Measurements from ENCODE around the gene MFSD11. TPM values are rescaled to one million over a fixed set of nuclear protein-coding genes. Genes with fewer than 3 reads are reported as not detected.
A peak's percentile ranks its signal among the peaks of the same experiment; 100 is the strongest.
"Not testable (repeated sequence)": the region's sequence is repeated elsewhere in the genome, so short reads cannot be mapped to it uniquely, and the experiment has no call there.

MFSD11 gene
- polyA plus RNA-seq, 5 donors, result 27.7 to 38.5 (median 30.9) TPM

DNA sequence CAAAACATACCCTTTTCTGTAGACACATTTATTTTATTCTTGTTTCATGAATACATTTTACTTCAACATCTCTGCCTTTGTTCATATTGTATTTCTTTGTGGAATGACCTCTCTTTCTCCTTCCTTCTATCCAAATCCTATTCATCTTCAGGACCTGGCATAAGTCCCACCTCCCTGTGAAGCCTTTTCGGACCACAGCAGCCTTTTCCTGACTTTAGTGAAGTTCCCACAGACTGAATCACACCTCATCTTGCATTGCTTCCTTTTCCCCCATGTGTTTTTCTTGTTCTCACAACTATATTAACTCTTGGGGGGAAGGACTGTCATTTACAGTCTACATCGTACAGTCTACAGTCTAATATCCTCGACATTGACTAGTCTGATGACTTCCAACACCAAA is 58.2 kb downstream of the MFSD11 start:
- DNase-seq, result no peak

DNA sequence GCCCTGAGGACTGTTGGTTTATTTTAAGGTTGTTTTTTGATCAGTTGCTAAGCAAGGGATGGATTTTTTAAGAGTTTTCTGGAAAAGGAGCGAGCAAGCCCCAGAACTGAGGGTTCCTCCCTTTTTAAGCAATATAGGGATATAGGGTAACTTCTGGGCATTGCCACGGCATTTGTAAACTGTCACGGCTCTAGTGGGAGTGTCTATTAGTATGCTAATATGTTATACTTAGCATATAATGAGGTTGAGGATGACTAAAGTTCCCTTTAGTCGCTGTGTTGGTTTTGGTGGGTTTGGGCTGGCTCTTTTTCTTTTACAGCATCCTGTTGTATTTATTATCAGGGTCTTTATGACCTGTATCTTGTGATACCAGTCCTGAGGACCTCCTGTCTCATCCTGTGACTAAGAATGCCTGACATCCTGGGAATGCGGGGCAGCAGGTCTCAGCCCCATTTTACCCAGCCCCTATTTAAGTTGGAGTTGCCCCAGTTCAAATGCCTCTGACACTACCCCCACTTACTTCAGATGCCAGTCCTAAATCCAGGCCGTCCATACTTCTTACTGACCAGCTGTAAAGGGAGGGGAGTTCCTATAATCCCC is 59.4 kb downstream of the MFSD11 start:
- no peak for DNase-seq

DNA sequence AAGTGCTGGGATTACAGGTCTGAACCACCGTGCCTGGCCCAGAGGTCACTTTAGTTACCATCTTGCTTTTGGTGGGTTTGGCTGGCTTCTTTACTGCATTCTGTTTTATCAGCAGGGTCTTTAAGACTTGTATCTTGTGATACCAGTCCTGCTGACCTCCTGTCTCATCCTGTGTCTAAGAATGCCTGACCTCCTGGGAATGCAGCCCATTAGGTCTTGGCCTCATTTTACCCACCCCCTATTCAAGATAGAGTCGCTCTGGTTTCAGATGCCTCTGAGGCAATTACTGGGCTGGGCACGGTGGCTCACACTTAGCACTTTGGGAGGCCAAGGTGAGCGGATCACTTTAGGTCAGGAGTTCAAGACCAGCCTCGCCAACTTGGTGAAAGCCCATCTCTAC is 63.8 kb downstream of the MFSD11 start:
- no peak for DNase-seq

DNA sequence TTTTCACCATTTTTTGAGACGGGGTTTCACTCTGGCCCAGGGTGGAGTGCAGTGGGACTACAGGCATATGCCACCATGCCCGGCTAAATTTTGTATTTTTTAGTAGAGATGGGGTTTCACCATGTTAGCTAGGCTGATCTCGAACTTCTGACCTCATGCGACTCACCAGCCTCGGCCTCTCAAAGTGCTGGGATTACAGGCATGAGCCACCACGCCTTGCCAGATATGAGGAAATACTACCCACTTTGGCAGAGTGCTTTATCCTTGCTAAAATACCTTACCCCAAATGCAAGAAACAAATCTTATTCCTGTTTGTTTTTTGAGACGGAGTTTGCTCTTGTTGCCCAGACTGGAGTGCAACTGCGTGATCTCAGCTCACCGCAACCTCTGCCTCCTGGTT is 67.4 kb downstream of the MFSD11 start:
- no peak for DNase-seq

DNA sequence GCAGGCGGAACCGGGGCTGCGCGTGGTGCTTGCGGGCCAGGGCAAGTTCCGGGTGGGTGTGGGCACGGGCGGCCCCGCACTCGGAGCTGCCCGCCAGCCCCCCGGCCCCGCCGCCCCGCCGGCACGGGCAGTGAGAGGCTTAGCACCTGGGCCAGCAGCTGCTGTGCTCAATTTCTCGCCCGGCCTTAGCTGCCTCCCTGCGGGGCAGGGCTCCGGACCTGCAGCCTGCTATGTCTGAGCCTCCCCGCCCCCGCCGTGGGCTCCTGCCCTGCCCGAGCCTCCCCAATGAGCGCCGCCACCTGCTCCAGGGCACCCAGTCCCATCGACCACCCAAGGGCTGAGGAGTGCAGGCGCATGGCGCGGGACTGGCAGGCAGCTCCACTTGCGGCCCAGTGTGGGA is 68.2 kb downstream of the MFSD11 start:
- not testable (repeated sequence) for DNase-seq

DNA sequence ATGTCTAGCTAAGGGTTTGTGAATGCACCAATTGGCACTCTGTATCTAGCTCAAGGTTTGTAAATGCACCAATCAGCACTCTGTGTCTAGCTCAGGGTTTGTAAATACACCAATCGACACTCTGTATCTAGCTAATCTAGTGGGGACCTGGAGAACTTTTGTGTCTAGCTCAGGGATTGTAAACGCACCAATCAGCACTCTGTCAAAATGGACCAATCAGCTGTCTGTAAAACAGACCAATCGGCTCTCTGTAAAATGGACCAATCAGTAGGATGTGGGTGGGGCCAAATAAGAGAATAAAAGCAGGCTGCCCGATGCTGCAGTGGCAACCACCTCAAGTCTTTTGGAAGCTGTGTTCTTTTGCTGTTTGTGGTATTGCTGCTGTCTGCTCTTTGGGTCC is 68.8 kb downstream of the MFSD11 start:
- DNase-seq, result not testable (repeated sequence)

DNA sequence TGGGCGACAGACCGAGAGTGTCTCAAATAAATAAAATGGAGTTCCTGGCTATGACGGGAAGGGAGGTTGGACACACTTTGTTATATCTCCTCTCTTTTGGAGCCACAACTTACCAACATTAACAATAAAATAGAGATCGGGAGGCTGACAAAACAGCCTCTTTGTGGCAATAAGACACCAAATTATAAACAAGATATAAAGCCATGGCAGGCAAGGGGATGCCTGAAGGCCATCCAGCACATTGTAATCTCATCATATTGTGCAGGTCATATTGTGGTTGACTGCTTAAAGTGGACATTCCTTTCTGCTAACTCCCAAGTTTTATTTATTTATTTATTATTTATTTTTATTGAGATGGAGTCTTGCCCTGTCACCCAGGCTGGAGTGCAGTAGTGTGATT is 70.4 kb downstream of the MFSD11 start:
- no peak for DNase-seq

DNA sequence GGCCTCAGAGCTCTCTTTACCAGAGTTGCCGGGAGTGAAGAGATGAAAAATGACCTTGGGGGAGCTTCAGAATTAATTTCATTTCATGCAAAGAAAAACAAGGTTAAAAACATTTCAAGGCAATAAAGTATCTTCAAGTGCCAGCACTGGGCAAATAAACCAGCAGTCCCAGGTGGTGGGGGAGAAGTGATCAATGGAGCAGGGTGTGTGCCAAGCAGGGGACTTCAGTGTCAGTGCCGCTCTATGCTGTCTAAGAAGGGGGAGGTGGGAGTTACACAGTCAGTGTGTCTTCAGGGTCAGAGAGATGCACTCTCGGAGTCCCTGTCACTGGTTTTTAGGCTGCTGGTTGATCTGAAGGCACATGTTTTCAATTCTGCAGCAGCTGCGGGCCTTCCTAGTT is 73.0 kb downstream of the MFSD11 start:
- DNase-seq, result no peak

DNA sequence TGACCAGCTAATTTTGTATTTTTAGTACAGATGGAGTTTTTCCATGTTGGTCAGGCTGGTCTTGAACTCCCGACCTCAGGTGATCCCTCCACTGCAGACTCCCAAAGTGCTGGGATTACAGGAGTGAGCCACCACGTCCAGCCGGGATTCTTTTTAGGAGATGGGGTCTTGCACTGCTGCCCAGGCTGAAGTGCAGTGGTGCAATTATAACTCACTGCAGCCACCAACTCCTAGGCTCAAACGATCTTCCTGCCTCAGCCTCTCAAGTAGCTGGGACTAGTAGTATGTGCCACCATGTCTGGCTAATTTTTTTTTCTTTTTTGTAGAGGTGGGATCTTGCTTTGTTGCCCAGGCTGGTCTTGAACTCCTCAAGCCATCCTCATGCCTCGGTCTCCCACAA is 73.9 kb downstream of the MFSD11 start:
- DNase-seq, result no peak

DNA sequence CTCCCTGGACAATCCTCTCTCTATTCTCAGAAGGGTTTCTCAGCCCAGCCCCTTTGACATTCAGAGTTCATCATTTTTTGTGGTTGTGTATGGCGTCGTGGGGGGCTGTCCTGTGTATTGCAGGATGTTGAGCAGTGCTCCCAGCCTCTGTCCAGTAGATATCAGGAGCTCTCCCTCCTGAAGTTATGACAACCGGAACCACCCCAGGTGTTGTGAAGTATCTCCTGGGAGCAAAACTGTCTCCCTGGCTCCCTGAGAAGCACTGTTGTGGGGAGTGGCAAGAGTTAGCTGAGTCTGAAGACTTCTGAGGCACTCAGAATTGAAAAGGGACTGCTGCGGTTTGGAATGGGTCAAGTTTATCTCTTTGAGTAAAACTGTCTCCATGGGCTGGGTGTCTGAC is 74.3 kb downstream of the MFSD11 start:
- no peak for DNase-seq

DNA sequence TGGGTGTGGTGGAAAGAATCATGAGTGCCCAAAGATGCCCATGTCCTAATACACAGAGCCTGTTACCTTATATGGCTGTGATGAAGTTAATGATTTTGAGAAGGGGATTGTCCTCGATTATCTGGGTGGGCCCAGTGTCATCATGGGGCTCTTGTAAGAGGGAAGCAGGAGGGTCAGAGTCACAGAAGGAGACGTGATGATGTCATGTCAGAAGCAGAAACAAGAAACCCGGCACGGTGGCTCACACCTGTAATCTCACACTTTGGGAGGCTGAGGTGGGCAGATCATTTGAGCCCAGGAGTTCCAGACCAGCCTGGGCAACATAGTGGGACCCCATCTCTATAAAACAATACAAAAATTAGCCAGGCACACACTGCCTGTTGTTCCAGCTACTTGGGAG is 75.0 kb downstream of the MFSD11 start:
- DNase-seq, result no peak

DNA sequence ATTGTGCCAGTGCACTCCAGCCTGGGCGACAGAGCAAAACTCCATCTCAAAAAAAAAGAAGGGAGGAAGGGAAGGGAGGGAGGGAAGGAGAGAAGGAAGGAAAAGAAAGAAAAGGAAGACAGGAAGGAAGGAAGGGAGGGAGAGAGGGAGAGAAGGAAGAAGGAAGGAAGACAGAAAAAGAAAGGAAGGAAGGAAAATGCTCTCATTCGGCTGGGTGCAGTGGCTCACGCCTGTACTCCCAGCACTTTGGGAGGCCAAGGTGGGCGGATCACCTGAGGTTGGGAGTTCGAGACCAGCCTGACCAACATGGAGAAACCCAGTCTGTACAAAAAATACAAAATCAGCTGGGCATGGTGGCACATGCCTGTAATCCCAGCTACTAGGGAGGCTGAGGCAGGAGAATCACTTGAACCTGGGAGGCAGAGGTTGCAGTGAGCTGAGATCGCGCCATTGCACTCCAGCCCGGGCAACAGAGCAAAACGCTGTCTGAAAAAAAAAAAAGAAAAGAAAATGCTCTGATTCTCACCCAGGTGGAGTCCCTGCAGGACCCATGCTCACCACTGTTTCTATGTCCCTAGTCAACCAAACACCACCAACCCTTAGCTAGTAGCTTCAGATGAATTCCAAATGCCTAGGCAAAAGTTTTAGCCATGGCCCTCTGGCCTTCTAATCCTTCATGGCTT is 78.1 kb downstream of the MFSD11 start:
- DNase-seq, result not testable (repeated sequence)

DNA sequence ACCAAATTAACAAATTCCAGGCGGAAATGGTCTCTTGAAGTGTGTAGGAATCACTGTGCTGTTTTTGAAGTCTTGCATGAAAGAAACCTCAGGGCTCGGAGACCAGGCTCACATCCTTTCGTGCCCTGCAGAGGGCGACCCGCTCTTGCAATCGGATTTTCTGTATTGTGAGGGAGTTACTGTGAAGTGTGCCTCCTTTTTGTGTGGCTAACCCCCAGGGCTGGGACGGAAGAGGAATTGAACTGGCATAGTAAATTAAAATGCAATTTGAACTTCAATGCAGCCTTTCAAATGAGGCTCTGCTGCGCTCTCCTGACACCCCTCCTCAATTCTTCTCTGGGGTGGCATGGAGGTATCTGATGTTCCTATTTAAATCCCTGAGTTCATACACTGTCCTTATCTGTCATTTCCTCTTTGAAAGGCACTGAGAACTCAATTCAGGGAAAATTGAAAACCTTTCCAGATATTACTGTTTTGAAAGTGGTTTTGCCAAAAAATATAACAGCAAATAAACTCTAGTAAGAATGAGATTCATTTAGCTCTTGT is 78.7 kb downstream of the MFSD11 start:
- peak in 1 of 2 donors; percentile 20 for DNase-seq

DNA sequence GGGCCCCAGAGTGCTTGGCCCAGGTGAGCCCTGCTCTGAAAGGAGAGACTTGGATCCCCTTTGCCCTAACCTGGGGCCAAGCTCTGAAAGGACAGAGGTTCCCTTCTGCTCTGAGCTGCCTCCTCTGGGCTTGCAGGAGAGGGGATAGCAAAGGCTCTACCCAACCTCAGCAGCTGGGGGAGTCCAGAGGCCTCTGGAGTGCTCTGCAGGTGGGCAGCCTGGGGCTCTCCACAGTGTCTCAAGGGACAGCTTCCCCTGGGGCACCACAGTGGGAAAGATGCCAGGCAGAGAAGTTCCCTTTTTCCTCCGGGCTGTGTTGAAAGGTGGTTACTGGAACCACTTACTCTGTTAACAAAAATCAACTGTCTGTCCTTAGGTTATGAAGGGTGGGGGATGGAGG is 82.1 kb downstream of the MFSD11 start:
- no peak for DNase-seq

DNA sequence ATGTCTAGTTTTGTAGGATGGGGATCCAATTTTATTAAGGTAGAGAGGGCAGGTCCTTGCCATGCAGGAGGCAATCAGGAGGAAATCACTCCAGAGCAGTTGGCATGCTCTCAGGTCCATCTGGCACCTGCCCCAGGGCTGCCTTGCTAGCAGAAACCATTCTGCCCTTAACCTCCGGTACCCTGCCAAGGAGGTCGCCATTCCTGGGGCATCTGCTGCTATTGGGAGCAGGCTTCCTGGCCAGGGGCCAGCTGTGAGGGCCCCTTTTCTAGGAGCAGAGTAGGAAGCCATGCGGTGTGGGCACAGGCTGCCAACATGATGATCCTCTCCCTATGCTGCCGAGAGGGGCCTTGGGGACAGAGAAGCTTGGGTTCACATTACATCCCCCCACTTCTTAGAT is 82.6 kb downstream of the MFSD11 start:
- no peak for DNase-seq

DNA sequence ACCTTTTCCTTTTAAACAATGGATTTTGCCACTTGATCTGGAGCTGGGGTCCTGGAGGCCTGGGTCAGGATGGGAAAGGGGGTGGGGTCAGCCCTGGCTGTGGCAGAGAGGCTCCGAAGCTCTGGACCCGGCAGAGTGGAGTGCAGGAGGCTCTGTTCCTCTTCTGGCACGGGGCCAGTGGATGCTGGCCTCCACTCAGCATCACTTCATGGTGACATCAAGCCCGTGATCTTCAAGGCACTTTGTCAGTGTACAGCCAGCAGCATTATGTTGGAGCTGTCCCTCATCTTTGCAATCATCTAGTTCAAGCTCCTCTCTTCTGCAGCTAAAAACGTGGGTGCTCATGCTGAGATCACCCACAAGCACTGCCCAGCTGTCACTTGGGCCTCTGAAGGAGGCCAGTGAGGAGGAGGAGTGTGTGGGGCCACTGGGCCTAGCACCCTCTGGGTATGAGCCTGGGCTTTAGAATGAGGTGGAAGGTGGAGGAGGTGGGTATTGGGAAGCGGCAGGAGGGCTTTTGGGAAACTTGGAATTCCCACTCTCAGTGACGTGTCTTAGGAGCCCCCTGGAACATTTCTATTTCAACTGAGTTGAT is 84.4 kb downstream of the MFSD11 start:
- no peak for DNase-seq

DNA sequence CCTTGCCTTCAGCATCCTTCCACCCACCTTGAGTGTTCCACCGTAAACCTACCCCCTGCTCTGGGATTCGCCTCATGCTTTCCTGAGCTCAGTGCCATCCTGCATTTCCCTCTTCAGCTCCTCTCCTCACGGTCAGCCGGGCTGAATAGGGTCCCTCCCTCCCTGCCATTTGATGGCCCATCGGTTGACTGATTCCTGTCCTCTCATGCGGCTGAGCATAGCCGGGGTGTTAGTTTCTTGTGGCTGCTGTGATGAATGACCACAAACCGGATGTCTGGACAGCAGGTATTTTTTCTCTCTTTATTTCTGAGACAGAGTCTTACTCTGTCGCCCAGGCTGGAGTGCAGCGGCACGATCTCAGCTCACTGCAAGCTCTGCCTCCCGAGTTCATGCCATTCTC is 86.2 kb downstream of the MFSD11 start:
- DNase-seq, result no peak

DNA sequence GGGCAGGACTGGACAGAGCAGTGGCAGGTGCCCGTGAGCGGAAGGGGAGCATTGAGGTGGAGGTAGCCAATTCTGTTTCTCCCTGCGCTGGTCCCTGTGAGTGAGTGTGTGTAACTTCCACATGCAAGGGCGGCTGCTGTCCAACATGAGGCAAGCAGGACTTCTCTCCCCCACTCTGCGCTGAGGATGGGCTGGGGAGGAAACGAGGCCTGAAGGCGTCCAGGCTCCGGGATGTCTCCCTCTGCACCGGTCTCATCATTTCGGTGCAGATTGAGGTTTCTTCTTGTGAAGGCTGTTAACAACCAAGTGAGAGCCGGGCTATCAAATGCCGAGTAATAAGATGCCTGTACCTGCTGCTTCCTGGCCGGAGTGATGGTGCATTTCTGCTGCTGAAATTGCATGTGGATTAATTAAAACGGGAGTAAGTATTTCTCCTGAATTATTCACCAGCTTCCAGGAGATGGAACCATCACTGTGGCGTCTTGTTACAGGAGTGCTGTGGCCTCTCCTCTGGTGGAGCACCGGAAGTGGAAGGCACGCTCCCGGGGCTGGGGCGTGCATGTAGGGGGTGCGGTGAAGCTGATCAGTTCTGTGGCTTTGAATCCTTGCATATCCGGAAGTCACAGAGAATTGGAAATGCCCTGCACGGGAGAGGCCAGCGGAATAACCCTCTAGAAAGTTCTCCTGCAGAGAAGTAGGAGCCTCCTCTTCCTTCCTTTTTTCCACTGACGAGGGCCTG is 88.6 kb downstream of the MFSD11 start:
- no peak for DNase-seq

DNA sequence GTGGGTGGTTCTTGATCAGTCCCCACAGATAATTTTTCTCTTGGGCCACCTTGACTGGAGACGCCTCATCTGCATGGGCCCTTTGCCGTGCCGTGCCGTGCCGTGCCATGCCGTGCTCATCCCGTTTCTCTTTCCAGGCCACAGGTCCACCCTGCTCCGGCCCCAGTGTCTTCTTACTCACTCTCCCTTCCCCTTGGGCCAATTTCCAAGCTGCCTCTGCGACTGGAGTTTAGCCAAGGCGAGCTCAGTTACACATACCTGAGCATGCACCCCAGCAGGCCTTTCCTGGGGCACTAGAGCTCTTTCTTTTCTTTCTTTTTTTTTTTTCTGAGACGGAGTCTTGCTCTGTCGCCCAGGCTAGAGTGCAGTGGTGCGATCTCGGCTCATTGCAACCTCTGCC is 89.8 kb downstream of the MFSD11 start:
- DNase-seq, result no peak
